ENCODE data around the gene NAA11.

DNA sequence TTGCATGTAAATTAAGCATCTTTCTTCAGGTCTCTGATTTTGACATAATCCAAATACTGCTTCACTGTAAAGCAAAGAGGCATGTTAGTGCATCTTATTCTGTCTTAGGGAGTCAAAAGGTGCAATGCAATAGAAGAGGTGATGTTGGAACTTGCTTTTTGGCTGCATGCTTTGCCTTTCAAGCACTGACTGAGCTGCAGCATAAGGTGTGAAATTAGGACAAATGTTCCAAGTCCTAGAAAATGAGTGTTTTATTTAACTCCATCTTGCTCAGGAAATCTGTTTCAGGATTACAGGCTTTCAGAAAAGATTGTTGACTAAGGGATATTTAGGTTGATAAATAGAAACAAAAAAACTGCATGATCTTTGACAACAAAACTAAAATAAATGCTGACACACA lies 30.8 kb downstream of the NAA11 start:
- TF ChIP-seq, protein P1, sequence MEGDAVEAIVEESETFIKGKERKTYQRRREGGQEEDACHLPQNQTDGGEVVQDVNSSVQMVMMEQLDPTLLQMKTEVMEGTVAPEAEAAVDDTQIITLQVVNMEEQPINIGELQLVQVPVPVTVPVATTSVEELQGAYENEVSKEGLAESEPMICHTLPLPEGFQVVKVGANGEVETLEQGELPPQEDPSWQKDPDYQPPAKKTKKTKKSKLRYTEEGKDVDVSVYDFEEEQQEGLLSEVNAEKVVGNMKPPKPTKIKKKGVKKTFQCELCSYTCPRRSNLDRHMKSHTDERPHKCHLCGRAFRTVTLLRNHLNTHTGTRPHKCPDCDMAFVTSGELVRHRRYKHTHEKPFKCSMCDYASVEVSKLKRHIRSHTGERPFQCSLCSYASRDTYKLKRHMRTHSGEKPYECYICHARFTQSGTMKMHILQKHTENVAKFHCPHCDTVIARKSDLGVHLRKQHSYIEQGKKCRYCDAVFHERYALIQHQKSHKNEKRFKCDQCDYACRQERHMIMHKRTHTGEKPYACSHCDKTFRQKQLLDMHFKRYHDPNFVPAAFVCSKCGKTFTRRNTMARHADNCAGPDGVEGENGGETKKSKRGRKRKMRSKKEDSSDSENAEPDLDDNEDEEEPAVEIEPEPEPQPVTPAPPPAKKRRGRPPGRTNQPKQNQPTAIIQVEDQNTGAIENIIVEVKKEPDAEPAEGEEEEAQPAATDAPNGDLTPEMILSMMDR (conservative IDR thresholded peaks at IDR 0.05), result no peak
- no peak for TF ChIP-seq EZH2 (IDR thresholded peaks at IDR 0.05; ENCODE audit: low read depth)

Data from PC-9 (cell line).